Endothelial cell of umbilical vein (primary cell): ENCODE data around the gene USP12.

Experiments used
- EZH2 ChIP-seq: IDR thresholded peaks from 2 replicates; pipeline ENCODE4 v1.6.1; 2012; ENCODE audit warnings: borderline replicate concordance, low read depth, mild to moderate bottlenecking, moderate library complexity, low read length, inconsistent platforms; ENCODE audit not compliant: severe bottlenecking
- FOS ChIP-seq: IDR thresholded peaks from 2 replicates; pipeline ENCODE4 v1.6.1; 2011; ENCODE audit warnings: mild to moderate bottlenecking, low read length, moderate library complexity, borderline replicate concordance; ENCODE audit not compliant: insufficient read depth
- GATA2 ChIP-seq: IDR thresholded peaks from 2 replicates; pipeline ENCODE4 v1.7.0; 2011; ENCODE audit warnings: low read depth, mild to moderate bottlenecking, moderate library complexity, mixed read lengths, low read length; ENCODE audit not compliant: insufficient read length, insufficient read depth
- JUN ChIP-seq: IDR thresholded peaks from 2 replicates; pipeline ENCODE4 v1.6.1; 2011; ENCODE audit warnings: borderline replicate concordance, low read depth; ENCODE audit not compliant: insufficient read length, insufficient read depth
- MAX ChIP-seq: IDR thresholded peaks from 2 replicates; pipeline ENCODE4 v1.6.1; 2011; ENCODE audit not compliant: insufficient read depth, insufficient read length
- MYC ChIP-seq: IDR thresholded peaks from one replicate; pipeline ENCODE4 v1.6.1; 2011; ENCODE audit warnings: mild to moderate bottlenecking, low read depth, low read length
- POLR2A ChIP-seq: IDR thresholded peaks from 2 replicates; pipeline ENCODE4 v1.6.1; 2012; ENCODE audit warnings: low read depth, mild to moderate bottlenecking, control low read depth, low read length
- POLR2AphosphoS5 ChIP-seq: IDR thresholded peaks from 2 replicates; pipeline ENCODE4 v1.6.1; 2012; ENCODE audit warnings: low read depth, mild to moderate bottlenecking, control low read depth, low read length, moderate library complexity; ENCODE audit not compliant: insufficient read depth
- TF ChIP-seq, protein P1 (sequence below), 2 donors: IDR thresholded peaks; 1 replicate in 1 of 2; 2 replicates in 1 of 2; pipeline ENCODE4 v1.5.1; 2011; ENCODE audit warnings: low read length in 2 of 2, mild to moderate bottlenecking in 2 of 2, moderate library complexity in 2 of 2, control low read depth in 1 of 2, inconsistent platforms in 1 of 2, low read depth in 1 of 2; ENCODE audit not compliant: insufficient read depth in 1 of 2; ENCODE audit errors: extremely low read depth in 1 of 2

- TF ChIP-seq EZH2: no peak
- TF ChIP-seq, protein P1, sequence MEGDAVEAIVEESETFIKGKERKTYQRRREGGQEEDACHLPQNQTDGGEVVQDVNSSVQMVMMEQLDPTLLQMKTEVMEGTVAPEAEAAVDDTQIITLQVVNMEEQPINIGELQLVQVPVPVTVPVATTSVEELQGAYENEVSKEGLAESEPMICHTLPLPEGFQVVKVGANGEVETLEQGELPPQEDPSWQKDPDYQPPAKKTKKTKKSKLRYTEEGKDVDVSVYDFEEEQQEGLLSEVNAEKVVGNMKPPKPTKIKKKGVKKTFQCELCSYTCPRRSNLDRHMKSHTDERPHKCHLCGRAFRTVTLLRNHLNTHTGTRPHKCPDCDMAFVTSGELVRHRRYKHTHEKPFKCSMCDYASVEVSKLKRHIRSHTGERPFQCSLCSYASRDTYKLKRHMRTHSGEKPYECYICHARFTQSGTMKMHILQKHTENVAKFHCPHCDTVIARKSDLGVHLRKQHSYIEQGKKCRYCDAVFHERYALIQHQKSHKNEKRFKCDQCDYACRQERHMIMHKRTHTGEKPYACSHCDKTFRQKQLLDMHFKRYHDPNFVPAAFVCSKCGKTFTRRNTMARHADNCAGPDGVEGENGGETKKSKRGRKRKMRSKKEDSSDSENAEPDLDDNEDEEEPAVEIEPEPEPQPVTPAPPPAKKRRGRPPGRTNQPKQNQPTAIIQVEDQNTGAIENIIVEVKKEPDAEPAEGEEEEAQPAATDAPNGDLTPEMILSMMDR (IDR thresholded peaks at IDR 0.05; ENCODE audit: extremely low read depth in 1 of 2, insufficient read depth in 1 of 2, low read depth in 1 of 2, low read length in 2 of 2): no peak
- no peak for TF ChIP-seq POLR2AphosphoS5
- no peak for TF ChIP-seq MAX
- no peak for TF ChIP-seq FOS
- TF ChIP-seq POLR2A: no peak
- no peak for TF ChIP-seq MYC
- no peak for TF ChIP-seq JUN
- no peak for TF ChIP-seq GATA2
These were observed 5.1 kb upstream of the USP12 start for GRCh38 chr13:27176470-27177410.
